Subcutaneous adipose tissue (tissue), 4 donors: ENCODE measurements around the gene CHRM1. TPM values are rescaled to one million over a fixed set of nuclear protein-coding genes. Genes with fewer than 3 reads are reported as not detected.

Experiments
- total RNA-seq, 4 donors: library from RNA; depleted of rRNA; stranded (reverse); fragments of >200 nt; gene quantifications; one replicate each; pipeline ENCODE4 v1.1.0, GENCODE V29; 2016
- TF ChIP-seq, protein P1 (sequence below): fragments of 450-650 bp; IDR thresholded peaks from one replicate; pipeline ENCODE4 v1.5.1; 2016; ENCODE audit warnings: low read depth, mild to moderate bottlenecking, control low read depth, antibody characterized with exemption, moderate library complexity

Gene CHRM1
- total RNA-seq, 4 donors from 2014 or later, result not detected

DNA sequence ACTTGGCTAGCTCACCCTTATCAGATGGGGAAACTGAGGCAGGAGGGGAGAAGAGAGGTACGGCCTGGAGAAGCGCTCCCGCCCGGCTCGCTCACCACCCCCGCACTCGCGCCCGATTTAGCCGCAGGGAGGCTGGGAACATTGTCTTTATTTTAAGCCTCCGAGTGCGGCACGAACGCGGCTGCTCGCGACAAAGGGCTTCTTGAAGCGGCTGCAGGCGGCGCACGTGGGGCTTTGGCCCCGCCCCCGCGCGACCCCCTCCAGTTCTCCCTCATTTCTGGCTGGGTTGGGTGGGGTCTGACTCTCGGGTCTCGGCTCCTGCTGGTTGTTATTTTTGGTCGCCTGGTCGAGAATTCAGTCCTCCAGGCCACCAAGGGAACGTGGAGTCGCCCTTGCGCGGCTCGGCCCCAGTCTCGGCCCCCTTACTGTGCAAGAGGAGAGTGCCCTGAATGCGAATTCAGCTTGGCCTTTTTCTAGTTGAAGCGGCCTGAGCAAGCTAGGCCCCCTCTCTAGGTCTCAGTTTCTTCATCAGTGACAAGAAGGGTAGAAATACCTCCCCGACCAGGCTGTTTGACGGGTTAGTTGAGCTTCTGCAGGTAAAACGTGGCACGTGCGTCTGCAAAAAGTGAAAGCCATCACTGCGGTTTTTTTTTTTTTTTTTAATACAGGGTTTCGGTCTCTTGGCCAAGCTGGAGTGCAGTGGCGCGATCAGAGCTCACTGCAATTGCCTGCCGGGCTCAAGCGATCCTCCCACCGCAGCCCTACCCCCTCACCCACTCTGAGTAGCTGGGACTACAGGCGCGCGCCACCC lies 2.6 kb upstream of the CHRM1 start:
- TF ChIP-seq, protein P1, sequence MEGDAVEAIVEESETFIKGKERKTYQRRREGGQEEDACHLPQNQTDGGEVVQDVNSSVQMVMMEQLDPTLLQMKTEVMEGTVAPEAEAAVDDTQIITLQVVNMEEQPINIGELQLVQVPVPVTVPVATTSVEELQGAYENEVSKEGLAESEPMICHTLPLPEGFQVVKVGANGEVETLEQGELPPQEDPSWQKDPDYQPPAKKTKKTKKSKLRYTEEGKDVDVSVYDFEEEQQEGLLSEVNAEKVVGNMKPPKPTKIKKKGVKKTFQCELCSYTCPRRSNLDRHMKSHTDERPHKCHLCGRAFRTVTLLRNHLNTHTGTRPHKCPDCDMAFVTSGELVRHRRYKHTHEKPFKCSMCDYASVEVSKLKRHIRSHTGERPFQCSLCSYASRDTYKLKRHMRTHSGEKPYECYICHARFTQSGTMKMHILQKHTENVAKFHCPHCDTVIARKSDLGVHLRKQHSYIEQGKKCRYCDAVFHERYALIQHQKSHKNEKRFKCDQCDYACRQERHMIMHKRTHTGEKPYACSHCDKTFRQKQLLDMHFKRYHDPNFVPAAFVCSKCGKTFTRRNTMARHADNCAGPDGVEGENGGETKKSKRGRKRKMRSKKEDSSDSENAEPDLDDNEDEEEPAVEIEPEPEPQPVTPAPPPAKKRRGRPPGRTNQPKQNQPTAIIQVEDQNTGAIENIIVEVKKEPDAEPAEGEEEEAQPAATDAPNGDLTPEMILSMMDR, result no peak

DNA sequence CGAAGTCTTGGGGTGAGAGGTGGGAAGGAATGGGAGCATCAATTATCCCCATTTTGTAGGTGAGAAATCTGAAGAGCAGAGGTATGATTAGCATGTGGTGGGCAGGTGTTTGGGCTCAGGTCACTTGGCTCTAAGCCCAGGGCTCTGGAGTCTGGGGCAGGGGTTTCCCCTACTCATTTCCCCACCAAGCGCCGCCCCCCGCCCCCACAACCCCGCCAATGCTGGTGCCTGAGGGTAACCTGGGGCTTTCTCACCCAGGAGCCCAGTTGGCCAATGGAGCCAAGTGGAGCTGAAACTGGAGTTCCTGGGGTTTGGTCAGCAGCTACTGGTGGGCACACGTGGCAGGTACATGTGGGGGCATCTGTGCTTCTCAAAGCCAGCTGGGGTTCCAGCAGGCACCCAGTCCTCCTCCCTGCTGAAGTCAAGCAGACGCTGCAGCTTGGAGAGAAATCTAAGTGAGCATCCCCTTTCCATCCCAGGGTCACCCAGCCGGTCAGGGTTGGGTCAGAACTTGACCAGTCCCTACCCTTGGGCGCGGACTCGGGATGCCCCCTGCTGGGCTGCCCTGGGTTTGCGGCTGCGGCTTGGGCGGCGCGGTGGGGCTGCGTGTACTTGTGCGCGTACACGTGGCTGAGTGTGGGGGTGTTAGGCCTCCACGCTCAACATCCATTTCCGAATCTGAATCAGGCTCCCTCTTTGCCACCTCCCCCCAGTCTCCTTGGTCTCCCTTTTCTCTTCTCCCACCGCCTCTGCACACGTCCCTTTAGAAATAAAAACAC lies 1.7 kb upstream of the CHRM1 start:
- TF ChIP-seq, protein P1, result no peak

DNA sequence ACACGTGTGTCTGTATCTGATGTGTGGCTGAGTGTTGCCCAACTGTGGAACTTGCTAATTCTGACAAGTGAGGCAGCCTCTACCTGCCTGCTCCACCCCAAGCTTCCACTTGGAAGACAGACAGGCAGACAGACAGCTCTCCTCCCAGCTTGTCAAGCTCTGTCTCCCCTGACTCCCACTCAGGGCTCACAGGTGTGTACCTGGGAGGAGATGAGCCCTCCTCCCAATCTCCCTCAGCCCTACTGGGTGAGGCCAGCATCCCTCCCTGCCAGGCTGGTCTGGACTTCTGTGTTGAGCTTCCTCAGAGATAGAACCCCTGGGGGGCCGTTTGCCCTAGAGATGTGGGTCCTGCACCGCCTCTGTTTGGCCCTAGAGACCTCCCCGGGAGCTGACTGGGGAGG lies 1.0 kb upstream of the CHRM1 start:
- TF ChIP-seq, protein P1, result no peak

DNA sequence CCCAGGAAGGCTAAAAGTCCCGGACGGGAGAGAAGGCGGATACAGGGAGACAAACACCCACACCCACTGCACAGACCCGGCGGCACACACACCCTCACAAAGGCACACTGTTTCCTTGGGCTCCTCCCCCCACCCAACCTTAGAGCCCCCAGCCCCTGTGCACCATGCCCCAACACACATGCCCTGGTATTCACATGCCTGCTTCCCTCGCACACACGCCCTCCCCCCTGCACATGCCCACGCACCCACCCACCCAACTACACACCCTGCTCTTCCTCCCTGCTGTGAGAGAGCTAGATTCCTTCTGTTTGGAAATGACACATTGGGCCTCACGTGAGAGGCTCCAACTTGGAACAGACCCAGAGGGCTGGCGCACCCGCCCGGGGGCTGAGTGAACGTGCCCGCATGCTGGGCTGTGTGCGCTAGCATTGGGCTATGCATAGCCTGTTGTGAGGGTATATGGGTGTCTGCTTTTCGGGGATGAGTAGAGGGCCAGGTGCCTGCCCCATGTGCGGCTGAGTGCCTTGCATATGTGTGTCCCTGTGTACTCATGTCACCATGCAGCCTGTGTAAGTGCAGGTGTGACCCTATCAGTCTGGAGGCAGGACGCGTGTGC lies 518 bp upstream of the CHRM1 start:
- TF ChIP-seq, protein P1, result no peak

DNA sequence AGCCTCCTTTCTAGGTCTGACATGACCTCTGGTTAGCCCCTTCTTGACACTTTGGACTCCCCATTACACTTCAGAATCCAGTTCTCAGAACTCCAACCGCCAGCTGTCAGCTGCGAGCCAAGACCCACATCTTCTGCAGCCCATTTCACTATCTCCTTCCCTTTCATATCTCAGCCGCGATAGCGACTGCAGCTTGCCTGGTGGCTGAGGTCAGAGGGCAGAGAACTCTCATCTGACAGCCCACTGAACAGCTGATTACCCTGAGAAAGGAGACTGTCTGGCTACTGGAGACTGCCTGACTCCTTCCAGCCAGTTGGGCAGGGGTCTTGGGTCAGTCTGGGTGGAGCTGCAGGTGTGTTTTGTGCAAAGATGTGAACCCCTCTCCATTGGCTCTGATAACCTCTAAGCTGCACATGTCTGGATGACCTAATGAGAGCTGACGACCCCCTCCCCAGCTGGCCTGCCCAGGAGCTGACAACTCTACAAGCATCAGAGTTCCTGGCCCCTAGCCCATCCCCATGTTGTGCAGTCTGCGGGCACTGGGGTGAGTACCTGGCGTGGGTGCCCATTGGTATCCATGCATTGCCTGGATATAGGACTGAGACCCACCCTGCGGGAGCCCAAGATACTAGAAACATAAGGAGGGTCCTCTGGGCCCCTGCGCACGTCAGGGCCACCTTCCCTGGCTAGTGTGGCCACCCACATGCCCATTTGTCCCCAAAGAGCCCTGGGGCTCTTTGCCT lies 1.1 kb downstream of the CHRM1 start:
- TF ChIP-seq, protein P1, result no peak

DNA sequence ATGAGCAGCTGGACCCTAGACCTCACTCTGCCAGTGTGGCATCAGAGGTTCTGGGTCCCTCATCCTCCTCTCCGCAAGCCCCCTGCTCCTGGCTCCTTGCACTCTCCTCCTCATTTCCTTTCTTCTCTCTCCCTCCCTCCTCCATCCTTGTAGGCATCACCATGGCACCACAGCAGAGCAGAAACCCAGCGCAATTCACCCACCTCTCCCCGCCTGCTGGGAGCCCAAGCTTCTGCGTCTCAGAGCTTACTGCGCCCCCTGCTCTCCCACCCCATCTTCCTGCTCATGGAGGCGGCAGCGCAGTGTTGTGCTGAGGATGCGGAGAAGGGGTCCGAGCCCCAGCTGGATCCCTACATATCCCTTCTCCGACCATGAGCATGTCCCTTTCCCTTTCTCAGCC lies 1.7 kb downstream of the CHRM1 start:
- TF ChIP-seq, protein P1, result no peak
